22Rv1 (cell line): Measurements from ENCODE around the gene PCK2.

Experiments used
- ZFX ChIP-seq: fragments of 450-650 bp; IDR thresholded peaks from 2 replicates; pipeline ENCODE4 v1.6.1; 2017; ENCODE audit warnings: antibody characterized with exemption, borderline replicate concordance
- TF ChIP-seq, protein P1 (sequence below): fragments of 450-650 bp; IDR thresholded peaks from 2 replicates; pipeline ENCODE4 v1.5.1; 2017; ENCODE audit warnings: mild to moderate bottlenecking

DNA sequence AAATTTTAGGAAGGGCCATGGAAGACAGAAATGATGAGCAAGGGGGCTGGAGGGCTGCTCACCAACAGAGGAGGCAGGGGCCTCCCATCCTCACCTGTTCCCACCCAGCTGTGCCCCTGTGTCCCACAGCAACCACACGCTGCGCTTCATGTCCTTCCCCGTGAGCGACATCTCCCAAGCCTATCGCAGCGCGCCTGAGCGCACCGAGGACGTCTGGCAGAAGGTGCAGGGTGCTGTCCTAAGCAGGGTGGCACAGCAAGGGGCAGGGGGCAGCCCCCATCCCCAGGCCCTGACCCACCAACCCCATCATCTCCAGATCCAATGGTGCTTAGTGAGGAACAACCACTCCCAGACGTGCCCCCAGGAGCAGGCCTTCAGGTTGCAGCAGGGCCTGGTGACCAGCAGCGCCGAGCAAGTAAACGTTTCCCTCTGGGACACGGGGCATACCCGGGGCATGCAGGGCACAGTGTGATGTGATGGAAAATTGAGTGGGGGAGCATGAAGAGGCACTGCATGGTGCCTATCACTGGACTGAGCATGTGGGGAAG, 34.2 kb upstream of the PCK2 start:
- TF ChIP-seq, protein P1, sequence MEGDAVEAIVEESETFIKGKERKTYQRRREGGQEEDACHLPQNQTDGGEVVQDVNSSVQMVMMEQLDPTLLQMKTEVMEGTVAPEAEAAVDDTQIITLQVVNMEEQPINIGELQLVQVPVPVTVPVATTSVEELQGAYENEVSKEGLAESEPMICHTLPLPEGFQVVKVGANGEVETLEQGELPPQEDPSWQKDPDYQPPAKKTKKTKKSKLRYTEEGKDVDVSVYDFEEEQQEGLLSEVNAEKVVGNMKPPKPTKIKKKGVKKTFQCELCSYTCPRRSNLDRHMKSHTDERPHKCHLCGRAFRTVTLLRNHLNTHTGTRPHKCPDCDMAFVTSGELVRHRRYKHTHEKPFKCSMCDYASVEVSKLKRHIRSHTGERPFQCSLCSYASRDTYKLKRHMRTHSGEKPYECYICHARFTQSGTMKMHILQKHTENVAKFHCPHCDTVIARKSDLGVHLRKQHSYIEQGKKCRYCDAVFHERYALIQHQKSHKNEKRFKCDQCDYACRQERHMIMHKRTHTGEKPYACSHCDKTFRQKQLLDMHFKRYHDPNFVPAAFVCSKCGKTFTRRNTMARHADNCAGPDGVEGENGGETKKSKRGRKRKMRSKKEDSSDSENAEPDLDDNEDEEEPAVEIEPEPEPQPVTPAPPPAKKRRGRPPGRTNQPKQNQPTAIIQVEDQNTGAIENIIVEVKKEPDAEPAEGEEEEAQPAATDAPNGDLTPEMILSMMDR, result no peak
- TF ChIP-seq ZFX, result no peak
